Hepatocyte (in vitro differentiated cells): ENCODE results near the gene DMC1. TPM values are rescaled to one million over a fixed set of nuclear protein-coding genes. Genes with fewer than 3 reads are reported as not detected.

ENCODE experiments used
- DNase-seq: peaks from one replicate; pipeline ENCODE4 v3.0.0-alpha.2; 2016; ENCODE audit warnings: low spot score
- H2AFZ ChIP-seq: fragments of 200-600 bp; sonication (generic); 2 replicates; pipeline ENCODE4 v1.6.0; 2016; ENCODE audit warnings: antibody characterized with exemption, mild to moderate bottlenecking
- H3K27ac ChIP-seq: fragments of 200-600 bp; sonication (generic); 2 replicates; pipeline ENCODE4 v1.5.1; 2016; ENCODE audit warnings: mild to moderate bottlenecking
- H3K27me3 ChIP-seq: fragments of 200-600 bp; sonication (generic); 2 replicates; pipeline ENCODE4 v1.6.1; 2016
- H3K36me3 ChIP-seq: fragments of 200-600 bp; sonication (generic); replicated peaks from 2 replicates; pipeline ENCODE4 v1.5.1; 2016; ENCODE audit warnings: low read depth; ENCODE audit not compliant: insufficient read depth
- H3K4me1 ChIP-seq: fragments of 200-600 bp; sonication (generic); 2 replicates; pipeline ENCODE4 v1.5.1; 2016; ENCODE audit warnings: mild to moderate bottlenecking, moderate library complexity; ENCODE audit not compliant: insufficient read depth
- H3K4me2 ChIP-seq: fragments of 200-600 bp; sonication (generic); 2 replicates; pipeline ENCODE4 v1.6.0; 2016
- H3K4me3 ChIP-seq: fragments of 200-600 bp; sonication (generic); 2 replicates; pipeline ENCODE4 v1.5.1; 2016; ENCODE audit warnings: mild to moderate bottlenecking
- H3K79me2 ChIP-seq: fragments of 200-600 bp; sonication (generic); 2 replicates; pipeline ENCODE4 v1.6.0; 2017; ENCODE audit warnings: mild to moderate bottlenecking
- H3K9me2 ChIP-seq: fragments of 200-600 bp; sonication (generic); replicated peaks from 2 replicates; pipeline ENCODE4 v1.6.0; 2017; ENCODE audit warnings: mild to moderate bottlenecking; ENCODE audit not compliant: insufficient read depth
- H3K9me3 ChIP-seq: fragments of 200-600 bp; sonication (generic); 2 replicates; pipeline ENCODE4 v1.5.1; 2016; ENCODE audit warnings: low read depth, mild to moderate bottlenecking
- H4K20me1 ChIP-seq: fragments of 200-600 bp; sonication (generic); 2 replicates; pipeline ENCODE4 v1.6.0; 2016; ENCODE audit warnings: mild to moderate bottlenecking; ENCODE audit not compliant: insufficient read depth, poor library complexity, severe bottlenecking
- CTCF ChIP-seq: fragments of 200-600 bp; sonication (generic); IDR thresholded peaks from 2 replicates; pipeline ENCODE4 v1.5.1; 2016; ENCODE audit warnings: antibody characterized with exemption, mild to moderate bottlenecking; ENCODE audit not compliant: poor library complexity
- EZH2 ChIP-seq: fragments of 200-600 bp; sonication (generic); IDR thresholded peaks from 2 replicates; pipeline ENCODE4 v1.6.1; 2016; ENCODE audit warnings: antibody characterized with exemption, mild to moderate bottlenecking, borderline replicate concordance
- EZH2phosphoT487 ChIP-seq: fragments of 200-600 bp; sonication (generic); IDR thresholded peaks from one replicate; pipeline ENCODE4 v1.6.1; 2018; ENCODE audit warnings: antibody characterized with exemption, mild to moderate bottlenecking, low read depth, moderate library complexity; ENCODE audit not compliant: unreplicated experiment, severe bottlenecking
- WGBS: methylation state at CpG from one replicate; pipeline ENCODE4 v1.1.6; 2016; ENCODE audit warnings: low lambda C conversion rate; ENCODE audit errors: missing lambda C conversion rate; 5-methylcytosine and 5-hydroxymethylcytosine counted together
- polyA plus RNA-seq: library from polyadenylated mRNA; unstranded; fragments of >200 nt; fragmentation: Nextera tagmentation; extraction: Ambion mirVana; gene quantifications from 2 replicates; pipeline ENCODE4 v1.2.1, GENCODE V29; 2016
- total RNA-seq: library from RNA; depleted of rRNA; stranded (reverse); fragments of >200 nt; gene quantifications from 2 replicates; pipeline ENCODE4 v1.2.3, GENCODE V29; 2014

Gene DMC1
- total and polyA plus RNA-seq, 2 experiments from 2014 or later = 0.74 to 0.80 TPM

DNA sequence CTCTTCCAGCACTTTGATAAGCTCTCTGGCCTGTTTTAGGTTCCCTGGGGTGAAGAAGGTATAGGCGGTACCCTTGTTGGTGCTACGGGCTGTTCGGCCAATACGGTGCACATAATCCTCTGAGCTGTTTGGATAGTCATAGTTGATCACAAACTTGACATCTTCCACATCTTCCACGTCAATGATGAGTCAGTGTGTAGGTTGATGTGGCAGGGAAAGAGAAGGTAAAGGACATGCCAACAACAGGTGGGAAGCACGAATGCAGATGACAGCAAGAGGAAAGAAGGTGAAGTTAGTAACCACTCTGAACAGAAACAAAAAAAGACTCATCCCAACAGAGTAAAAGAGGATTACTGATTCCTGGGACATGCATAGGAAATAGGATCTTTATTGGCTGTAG is 82.0 kb downstream of the DMC1 start:
- DNase-seq = no peak
- H3K36me3 ChIP-seq = peaks cover 16% of the 10 kb centered on the region
- no peak overlapping the region for H3K4me2 ChIP-seq
- H3K27me3 ChIP-seq = no peaks in the 10 kb centered on the region
- WGBS = 93% methylated on average over 6 of the region's 6 CpGs
- no peak overlapping the region for H2AFZ ChIP-seq
- H3K4me3 ChIP-seq = no peak overlapping the region
- no peaks in the 10 kb centered on the region for H3K9me2 ChIP-seq
- no peaks in the 10 kb centered on the region for H3K4me1 ChIP-seq
- peaks cover 73% of the 10 kb centered on the region for H4K20me1 ChIP-seq
- no peak overlapping the region for H3K27ac ChIP-seq
- H3K79me2 ChIP-seq = peaks cover 49% of the 10 kb centered on the region
- TF ChIP-seq EZH2phosphoT487 (no peak), CTCF (no peak), EZH2 (no peak)
- H3K9me3 ChIP-seq = no peaks in the 10 kb centered on the region

DNA sequence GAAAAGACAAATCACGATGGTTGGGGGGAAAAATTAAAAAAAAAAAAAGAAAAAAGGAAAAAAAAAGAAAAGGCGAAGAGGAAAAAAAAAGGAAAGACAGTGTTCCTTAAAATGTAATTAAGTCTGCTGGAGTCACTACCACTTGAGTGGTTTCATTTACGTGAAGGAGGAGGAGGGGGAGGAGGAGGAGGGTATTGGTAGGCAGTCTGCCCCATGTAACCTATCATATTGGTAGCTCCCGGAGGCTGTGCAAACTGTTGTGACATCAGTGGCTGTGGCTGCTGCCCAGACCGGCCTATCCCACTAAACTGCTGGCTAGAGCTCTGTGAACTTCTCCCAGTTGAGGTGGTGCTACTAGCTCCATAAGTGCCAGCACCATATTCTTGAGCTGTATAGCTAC is 84.2 kb downstream of the DMC1 start:
- no peak for DNase-seq
- Histone ChIP-seq H3K4me3 (no peak overlapping the region), H3K27me3 (no peaks in the 10 kb centered on the region), H3K9me2 (no peaks in the 10 kb centered on the region), H3K27ac (no peak overlapping the region), H3K79me2 (peaks cover 37% of the 10 kb centered on the region), H3K36me3 (peaks cover 14% of the 10 kb centered on the region), H3K9me3 (no peaks in the 10 kb centered on the region), H3K4me2 (no peak overlapping the region), H4K20me1 (peaks cover 54% of the 10 kb centered on the region), H2AFZ (no peak overlapping the region), H3K4me1 (no peaks in the 10 kb centered on the region)
- TF ChIP-seq CTCF = no peak
- TF ChIP-seq EZH2 = no peak
- TF ChIP-seq EZH2phosphoT487 = no peak
- WGBS = 82% methylated on average over 4 of the region's 5 CpGs

- no peak overlapping the region for H3K4me3 ChIP-seq
- no peaks in the 10 kb centered on the region for H3K9me2 ChIP-seq
- H3K9me3 ChIP-seq = no peaks in the 10 kb centered on the region
- H3K36me3 ChIP-seq = peaks cover 14% of the 10 kb centered on the region
- no peak overlapping the region for H3K27ac ChIP-seq
- no peak for TF ChIP-seq CTCF
- no peak for TF ChIP-seq EZH2phosphoT487
- no peak for TF ChIP-seq EZH2
- H4K20me1 ChIP-seq = peaks cover 41% of the 10 kb centered on the region
- no peaks in the 10 kb centered on the region for H3K4me1 ChIP-seq
- H3K79me2 ChIP-seq = peaks cover 22% of the 10 kb centered on the region
- no peak overlapping the region for H3K4me2 ChIP-seq
- no peak overlapping the region for H2AFZ ChIP-seq
- no peak for DNase-seq
- 96% methylated on average over 1 of the region's 1 CpG for WGBS
- H3K27me3 ChIP-seq = no peaks in the 10 kb centered on the region
Measured at GRCh38 chr22:38484244-38484643, 85.7 kb downstream of the DMC1 start.
